ENCODE measurements around the gene AMZ1.
A peak's percentile ranks its signal among the peaks of the same experiment; 100 is the strongest.
"Not testable (repeated sequence)": the region's sequence is repeated elsewhere in the genome, so short reads cannot be mapped to it uniquely, and the experiment has no call there.

Gene AMZ1

DNA sequence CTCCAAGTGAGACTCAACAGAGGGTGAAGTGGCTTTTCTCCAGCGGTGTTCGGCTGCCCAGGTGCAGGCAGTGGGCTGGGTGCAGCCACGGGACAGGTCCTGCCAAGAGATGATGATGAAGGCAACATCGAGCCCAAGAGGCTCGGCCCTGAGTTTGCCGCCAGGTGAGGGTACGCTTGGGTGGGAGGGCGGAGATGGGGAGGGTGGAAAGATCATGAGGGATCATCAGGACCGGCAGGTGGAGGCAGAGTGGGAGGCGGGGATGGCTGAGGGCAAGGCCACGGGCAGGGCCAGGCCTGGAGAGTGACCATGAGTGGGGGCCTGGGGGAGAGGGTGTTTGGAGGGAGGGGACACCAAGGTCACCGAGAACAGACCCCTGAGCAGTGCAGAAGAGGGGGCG lies 17.8 kb upstream of the AMZ1 start:
- no peak for DNase-seq

GRCh38 chr7:2670720-2671391 lies 17.1 kb upstream of the AMZ1 start:
- DNase-seq: peak; percentile 73

GRCh38 chr7:2673214-2673613 lies 14.8 kb upstream of the AMZ1 start:
- not testable (repeated sequence) for DNase-seq

DNA sequence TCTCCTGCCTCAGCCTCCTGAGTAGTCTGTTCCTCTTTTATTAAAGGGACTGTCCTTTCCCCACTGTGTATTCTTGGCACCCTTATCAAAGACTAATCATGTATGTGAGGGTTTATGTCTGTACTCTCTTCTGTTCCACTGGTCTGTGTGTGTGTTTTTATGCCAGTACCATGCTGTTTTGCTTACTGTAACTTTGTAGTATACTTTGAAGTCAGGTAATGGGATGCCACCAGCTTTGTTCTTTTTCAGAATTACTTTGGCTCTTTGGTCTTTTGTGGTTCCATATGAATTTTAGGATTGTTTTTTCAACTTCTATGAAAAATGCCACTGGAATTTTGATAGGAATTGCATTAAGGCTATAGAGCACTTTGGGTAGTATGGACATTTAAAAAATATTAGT lies 14.1 kb upstream of the AMZ1 start:
- DNase-seq: no peak

- DNase-seq: no peak
Observed at GRCh38 chr7:2675256-2675764, 12.7 kb upstream of the AMZ1 start.

GRCh38 chr7:2676576-2676975 lies 11.4 kb upstream of the AMZ1 start:
- DNase-seq: not testable (repeated sequence)

GRCh38 chr7:2678454-2678853 lies 9.5 kb upstream of the AMZ1 start:
- DNase-seq: not testable (repeated sequence)

- not testable (repeated sequence) for DNase-seq
Observed at GRCh38 chr7:2679135-2680127, 8.6 kb upstream of the AMZ1 start.

- DNase-seq: no peak
Observed at GRCh38 chr7:2680256-2680655, 7.7 kb upstream of the AMZ1 start.

DNA sequence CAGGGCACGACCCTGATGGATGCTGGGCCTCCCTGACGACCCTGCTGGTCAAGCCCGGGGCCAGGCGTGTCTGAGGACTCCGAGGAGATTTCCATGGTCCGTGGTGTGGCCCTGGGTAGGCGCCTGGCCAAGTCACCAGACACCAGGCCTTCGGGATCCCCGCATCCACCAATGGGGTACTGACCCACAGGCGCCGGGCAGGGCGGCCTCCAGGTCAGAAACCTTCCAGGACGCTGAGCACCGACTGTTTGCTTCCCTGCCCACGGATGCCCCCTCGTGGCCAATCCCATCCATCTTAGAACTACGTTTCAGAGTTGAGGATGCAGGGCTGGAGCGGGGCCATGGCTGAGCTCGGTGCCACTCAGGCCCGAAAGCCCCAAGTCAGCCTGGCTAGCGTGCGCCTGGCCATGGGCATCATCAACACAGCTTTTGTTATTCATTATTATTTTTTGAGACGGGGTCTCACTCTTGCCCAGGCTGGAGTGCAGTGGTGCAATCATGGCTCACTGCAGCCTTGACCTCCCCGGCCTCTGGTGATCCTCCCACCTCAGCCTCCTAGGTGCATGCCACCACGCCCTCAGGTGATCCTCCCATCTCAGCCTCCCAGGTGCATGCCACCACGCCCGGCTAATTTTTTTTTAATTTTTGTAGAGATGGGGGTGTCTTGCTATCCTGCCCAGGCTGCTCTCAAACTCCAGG lies 7.1 kb upstream of the AMZ1 start:
- peak; percentile 50 for DNase-seq

- DNase-seq: no peak
Observed at GRCh38 chr7:2681929-2682799, 5.8 kb upstream of the AMZ1 start.

GRCh38 chr7:2684501-2684900 lies 3.5 kb upstream of the AMZ1 start:
- no peak for DNase-seq

- no peak for DNase-seq
Observed at GRCh38 chr7:2686101-2686500, 1.9 kb upstream of the AMZ1 start.

- DNase-seq: no peak
Observed at GRCh38 chr7:2687338-2687869, 598 bp upstream of the AMZ1 start.

DNA sequence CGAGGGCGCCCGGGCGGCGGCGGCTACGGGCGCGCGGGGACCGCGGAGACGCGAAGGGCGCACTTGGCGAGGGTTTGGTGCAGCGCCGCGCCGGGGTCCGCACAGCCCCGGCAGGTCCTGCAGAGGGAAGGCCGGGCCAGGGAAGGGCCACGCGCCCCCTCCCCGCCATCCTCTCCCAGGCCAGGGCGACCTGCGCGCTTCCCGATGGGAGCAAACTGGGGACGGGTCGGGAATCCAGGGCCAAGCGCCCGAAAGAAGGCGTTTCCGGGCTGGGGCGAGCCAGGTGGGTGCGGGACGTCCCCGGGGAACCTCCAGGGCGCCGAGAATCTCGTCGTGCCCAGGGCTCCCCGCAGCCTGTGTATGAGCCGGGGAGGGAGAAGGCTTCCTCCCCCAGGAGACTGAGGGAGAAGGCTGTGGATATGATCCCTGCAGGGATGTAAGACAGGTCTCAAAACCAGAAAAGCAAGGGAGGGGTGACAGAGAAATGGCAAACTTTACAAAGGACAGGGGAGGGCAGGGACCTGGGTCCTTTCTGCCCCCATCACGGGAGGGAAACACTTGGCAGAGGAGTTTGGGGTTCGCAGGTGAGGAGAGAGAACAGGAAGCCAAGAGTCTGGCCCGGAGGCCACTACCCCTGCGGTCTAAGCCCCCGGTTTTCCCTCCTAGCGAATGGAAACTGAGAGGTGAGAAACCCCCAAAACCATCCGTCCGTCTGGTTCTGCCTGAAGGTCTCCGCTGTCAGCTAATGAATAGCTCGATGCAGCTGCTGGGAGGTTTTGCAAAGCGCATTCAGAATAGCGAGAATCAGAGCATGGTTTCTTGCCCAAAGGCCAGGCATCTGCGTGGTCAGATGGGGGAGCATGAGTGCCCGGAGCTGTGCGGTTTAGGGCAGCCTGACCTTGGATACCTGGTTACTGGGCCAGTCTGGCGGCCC lies 674 bp downstream of the AMZ1 start:
- no peak for DNase-seq

DNA sequence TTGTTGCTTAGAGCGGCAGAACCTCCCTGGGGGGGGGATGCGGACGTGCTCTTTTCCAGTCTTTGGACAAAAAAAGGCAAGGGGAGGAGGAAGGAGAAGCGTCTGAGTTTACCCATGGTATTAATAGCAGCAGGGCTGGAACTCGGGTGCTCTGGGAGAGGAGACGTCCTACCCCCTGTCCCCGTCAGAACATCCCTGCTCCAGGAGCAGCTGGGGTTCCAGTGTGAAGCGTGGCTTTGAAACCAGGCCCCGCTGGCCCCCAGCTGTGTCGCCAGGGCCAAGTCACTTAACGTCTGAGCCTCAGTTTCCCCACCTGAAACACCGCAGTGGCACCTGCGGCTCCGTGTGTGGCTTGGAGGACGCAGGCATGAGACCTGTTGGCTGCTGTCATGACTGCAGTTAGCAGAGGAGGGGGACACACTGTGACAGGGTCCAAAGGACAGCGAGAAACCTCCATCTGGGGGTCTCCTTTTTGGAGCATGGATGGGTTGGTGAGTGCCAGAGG lies 1.4 kb downstream of the AMZ1 start:
- DNase-seq: no peak

DNA sequence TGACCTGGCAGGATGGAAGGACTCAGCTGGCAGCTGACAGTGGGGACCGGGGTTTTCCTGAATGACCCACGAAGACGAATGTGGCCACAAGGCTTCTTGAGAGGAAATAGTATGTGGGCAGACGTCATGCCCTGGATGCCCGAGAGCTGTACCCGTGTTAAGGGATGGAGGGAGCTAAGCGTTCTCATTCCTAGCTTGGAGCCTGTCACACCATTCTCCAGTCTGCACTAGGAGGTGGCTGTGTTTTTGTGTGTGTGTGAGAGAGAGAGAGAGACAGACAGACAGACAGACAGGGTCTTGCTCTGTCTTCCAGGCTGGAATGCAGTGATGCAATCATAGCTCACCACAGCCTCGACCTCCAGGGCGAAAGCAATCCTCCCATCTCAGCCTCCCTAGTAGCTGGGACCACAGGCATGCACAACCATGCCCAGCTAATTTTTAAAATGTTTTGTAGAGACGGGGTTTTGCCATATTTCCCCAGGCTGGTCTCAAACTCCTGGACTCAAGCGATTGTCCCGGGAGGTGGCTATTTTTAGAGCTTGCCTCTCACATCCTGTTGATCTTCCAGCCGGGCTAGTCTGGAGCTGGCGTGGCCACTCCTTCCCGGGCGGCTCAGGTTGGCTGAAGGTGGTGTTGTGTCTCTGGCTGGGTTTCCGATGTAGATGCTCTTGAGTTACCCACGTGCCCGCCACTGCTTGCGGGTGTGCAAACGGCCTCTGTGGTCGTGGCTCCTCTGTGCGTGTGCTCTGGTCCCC lies 2.1 kb downstream of the AMZ1 start:
- DNase-seq: no peak

- DNase-seq: no peak
Observed at GRCh38 chr7:2691011-2691707, 3.2 kb downstream of the AMZ1 start.

GRCh38 chr7:2691932-2692439 lies 4.0 kb downstream of the AMZ1 start:
- DNase-seq: not testable (repeated sequence)

Measured in activated CD4-positive, alpha-beta T cell treated with anti-CD3 and anti-CD28 coated beads, Interleukin-2, amount 50 U/mL, for 16 hours (primary cell).